ENCODE results near the gene FZD2. TPM values are rescaled to one million over a fixed set of nuclear protein-coding genes. Genes with fewer than 3 reads are reported as not detected.

The FZD2 gene
- total RNA-seq, 2 experiments from 2014 or later: not detected

DNA sequence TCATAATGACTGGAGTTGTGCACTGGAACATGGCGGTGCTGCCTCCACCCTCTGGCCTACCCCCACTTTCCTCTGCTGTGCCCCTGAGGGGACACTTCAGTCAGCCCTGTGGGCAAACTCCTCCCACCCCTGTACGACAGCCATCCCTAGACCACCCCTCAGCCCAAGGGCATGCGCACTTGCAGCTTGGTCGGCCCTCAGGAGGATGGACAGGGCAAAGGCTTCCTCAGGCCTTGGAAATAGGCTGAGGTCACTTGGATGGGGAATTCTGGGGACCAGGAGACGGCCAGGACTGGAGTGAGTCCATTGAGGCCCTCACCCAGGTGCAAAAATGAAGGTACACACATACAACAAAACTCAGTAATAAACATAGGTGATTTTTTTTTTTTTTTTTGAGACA lies 41.0 kb downstream of the FZD2 start:
- ChIA-PET CTCF (no interaction called here), POLR2A (no interaction called here)
- Histone ChIP-seq H3K9me3 (ENCODE audit: control insufficient read depth in 1 of 2, insufficient read depth in 1 of 2, low read length in 2 of 2) (no peaks in the 10 kb centered on the region), H3K4me3 (ENCODE audit: low read length) (no peak overlapping the region), H3K36me3 (ENCODE audit: insufficient read depth, low read length) (no peaks in the 10 kb centered on the region), H3K27ac (ENCODE audit: low read depth in 1 of 2, low read length in 2 of 2) (no peak overlapping the region), H3K27me3 (ENCODE audit: control insufficient read depth in 1 of 2, insufficient read depth in 2 of 2, low read length in 2 of 2) (peaks cover 3 to 7% of the 10 kb centered on the region in 2 experiments), H3K4me1 (ENCODE audit: insufficient read depth, low read length) (no peaks in the 10 kb centered on the region)
- H3K27ac Mint-ChIP-seq: no peak overlapping the region
- TF ChIP-seq, protein P1, sequence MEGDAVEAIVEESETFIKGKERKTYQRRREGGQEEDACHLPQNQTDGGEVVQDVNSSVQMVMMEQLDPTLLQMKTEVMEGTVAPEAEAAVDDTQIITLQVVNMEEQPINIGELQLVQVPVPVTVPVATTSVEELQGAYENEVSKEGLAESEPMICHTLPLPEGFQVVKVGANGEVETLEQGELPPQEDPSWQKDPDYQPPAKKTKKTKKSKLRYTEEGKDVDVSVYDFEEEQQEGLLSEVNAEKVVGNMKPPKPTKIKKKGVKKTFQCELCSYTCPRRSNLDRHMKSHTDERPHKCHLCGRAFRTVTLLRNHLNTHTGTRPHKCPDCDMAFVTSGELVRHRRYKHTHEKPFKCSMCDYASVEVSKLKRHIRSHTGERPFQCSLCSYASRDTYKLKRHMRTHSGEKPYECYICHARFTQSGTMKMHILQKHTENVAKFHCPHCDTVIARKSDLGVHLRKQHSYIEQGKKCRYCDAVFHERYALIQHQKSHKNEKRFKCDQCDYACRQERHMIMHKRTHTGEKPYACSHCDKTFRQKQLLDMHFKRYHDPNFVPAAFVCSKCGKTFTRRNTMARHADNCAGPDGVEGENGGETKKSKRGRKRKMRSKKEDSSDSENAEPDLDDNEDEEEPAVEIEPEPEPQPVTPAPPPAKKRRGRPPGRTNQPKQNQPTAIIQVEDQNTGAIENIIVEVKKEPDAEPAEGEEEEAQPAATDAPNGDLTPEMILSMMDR (IDR thresholded peaks at IDR 0.05): no peak
- intact Hi-C loops (cut with DNase I, micrococcal nuclease): no loop called here
- no peaks in the 10 kb centered on the region for H3K9me3 Mint-ChIP-seq
- no peak for DNase-seq
- H3K4me3 Mint-ChIP-seq: no peak overlapping the region
- H3K27me3 Mint-ChIP-seq: peaks cover 33% of the 10 kb centered on the region
- no peaks in the 10 kb centered on the region for H3K4me1 Mint-ChIP-seq (ENCODE audit: low read depth)
- no peak for ATAC-seq (ENCODE audit: poor library complexity)
- no peaks in the 10 kb centered on the region for H3K36me3 Mint-ChIP-seq (ENCODE audit: low read depth)

DNA sequence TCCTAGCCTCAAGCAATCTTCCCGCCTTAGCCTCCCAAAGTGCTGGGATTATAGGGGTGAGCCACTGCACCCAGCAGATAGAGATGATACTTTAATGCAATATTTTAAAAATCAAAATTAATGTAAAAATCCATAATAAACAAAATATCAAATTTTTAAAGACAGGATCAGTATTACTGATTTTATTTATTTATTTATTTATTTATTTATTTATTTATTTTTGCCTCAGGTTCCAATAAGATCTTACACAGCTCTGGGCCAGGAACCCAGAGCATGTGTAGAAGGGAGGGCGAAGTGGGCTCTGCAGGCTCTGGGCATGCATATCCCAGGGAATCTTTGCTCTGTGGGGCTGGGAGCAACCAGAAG lies 41.6 kb downstream of the FZD2 start:
- Mint-ChIP-seq H3K4me1 (ENCODE audit: low read depth) (no peaks in the 10 kb centered on the region), H3K4me3 (no peak overlapping the region), H3K36me3 (ENCODE audit: low read depth) (no peaks in the 10 kb centered on the region), H3K9me3 (no peaks in the 10 kb centered on the region), H3K27ac (no peak overlapping the region), H3K27me3 (peaks cover 33% of the 10 kb centered on the region)
- POLR2A ChIA-PET: no interaction called here
- Histone ChIP-seq H3K36me3 (ENCODE audit: insufficient read depth, low read length) (no peaks in the 10 kb centered on the region), H3K4me1 (ENCODE audit: insufficient read depth, low read length) (no peaks in the 10 kb centered on the region), H3K27ac (ENCODE audit: low read depth in 1 of 2, low read length in 2 of 2) (no peak overlapping the region), H3K27me3 (ENCODE audit: control insufficient read depth in 1 of 2, insufficient read depth in 2 of 2, low read length in 2 of 2) (peaks cover 3 to 7% of the 10 kb centered on the region in 2 experiments), H3K9me3 (ENCODE audit: control insufficient read depth in 1 of 2, insufficient read depth in 1 of 2, low read length in 2 of 2) (no peaks in the 10 kb centered on the region), H3K4me3 (ENCODE audit: low read length) (no peak overlapping the region)
- CTCF ChIA-PET: no interaction called here
- intact Hi-C loops (cut with DNase I, micrococcal nuclease): no loop called here
- no peak for DNase-seq
- TF ChIP-seq, protein P1 (IDR thresholded peaks at IDR 0.05): no peak
- ATAC-seq (ENCODE audit: poor library complexity): no peak

DNA sequence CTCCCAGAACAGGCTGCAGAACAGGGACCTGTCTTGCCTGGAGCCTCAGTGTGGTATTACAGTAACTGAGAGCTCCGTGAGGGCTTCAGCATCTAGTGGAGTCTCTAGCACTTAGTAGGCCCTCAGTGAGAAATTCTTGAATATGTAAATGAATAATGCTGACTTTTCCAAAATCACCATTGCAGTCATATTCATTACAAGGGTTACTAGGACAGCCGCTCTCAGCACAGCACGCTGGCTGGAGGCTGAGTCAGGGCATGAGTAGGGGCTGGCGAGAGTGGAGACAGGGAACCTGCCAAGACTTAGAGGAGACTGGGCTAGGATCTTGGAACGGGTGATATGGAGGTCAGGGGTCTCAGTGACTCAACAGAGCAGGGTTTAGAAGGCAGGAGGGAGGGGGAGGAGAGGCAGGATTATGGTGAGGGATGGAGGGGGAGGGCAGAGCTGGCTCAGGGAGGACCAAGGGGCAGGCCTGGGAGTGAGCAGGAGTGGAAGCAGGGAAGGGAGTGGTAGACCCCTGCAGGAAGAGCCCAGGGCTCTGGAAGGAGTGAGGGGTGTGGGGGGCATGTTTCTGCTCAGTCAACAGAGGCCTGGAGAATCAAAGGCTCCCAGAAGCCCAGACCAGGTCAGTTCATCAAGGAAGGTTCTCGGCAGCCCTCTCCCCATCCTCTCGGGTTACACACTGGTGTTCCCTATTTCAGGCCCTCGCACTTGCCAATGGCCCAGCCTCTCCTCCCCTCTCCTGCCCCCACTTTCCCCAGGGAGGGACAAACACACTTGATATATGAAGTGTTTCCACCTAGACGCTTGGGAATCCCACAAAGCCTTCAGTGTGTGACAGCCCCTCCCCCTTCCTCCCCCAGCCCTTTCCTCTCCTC lies 42.3 kb downstream of the FZD2 start:
- H3K36me3 Mint-ChIP-seq (ENCODE audit: low read depth): no peaks in the 10 kb centered on the region
- no peaks in the 10 kb centered on the region for H3K4me1 Mint-ChIP-seq (ENCODE audit: low read depth)
- H3K9me3 Mint-ChIP-seq: no peaks in the 10 kb centered on the region
- peaks cover 33% of the 10 kb centered on the region for H3K27me3 Mint-ChIP-seq
- TF ChIP-seq, protein P1 (IDR thresholded peaks at IDR 0.05): no peak
- no peaks in the 10 kb centered on the region for H3K9me3 ChIP-seq (ENCODE audit: control insufficient read depth in 1 of 2, insufficient read depth in 1 of 2, low read length in 2 of 2)
- no peaks in the 10 kb centered on the region for H3K4me1 ChIP-seq (ENCODE audit: insufficient read depth, low read length)
- no peak for DNase-seq
- H3K4me3 ChIP-seq (ENCODE audit: low read length): no peak overlapping the region
- ChIA-PET CTCF (interaction anchor here (0.5 kb wide), 1 partner anchor 711 kb away, joined by 5 read pairs; no protein-coding TSS in a partner anchor), POLR2A (no interaction called here)
- intact Hi-C loops (cut with DNase I, micrococcal nuclease): no loop called here
- H3K27me3 ChIP-seq (ENCODE audit: control insufficient read depth in 1 of 2, insufficient read depth in 2 of 2, low read length in 2 of 2): peaks cover 3 to 7% of the 10 kb centered on the region in 2 experiments
- no peak overlapping the region for H3K27ac Mint-ChIP-seq
- no peak overlapping the region for H3K4me3 Mint-ChIP-seq
- H3K27ac ChIP-seq (ENCODE audit: low read depth in 1 of 2, low read length in 2 of 2): no peak overlapping the region
- ATAC-seq (ENCODE audit: poor library complexity): no peak
- H3K36me3 ChIP-seq (ENCODE audit: insufficient read depth, low read length): no peaks in the 10 kb centered on the region
